ENCODE results near the gene GALC.
A peak's percentile ranks its signal among the peaks of the same experiment; 100 is the strongest.
"Not testable (repeated sequence)": the region's sequence is repeated elsewhere in the genome, so short reads cannot be mapped to it uniquely, and the experiment has no call there.

The GALC gene

DNA sequence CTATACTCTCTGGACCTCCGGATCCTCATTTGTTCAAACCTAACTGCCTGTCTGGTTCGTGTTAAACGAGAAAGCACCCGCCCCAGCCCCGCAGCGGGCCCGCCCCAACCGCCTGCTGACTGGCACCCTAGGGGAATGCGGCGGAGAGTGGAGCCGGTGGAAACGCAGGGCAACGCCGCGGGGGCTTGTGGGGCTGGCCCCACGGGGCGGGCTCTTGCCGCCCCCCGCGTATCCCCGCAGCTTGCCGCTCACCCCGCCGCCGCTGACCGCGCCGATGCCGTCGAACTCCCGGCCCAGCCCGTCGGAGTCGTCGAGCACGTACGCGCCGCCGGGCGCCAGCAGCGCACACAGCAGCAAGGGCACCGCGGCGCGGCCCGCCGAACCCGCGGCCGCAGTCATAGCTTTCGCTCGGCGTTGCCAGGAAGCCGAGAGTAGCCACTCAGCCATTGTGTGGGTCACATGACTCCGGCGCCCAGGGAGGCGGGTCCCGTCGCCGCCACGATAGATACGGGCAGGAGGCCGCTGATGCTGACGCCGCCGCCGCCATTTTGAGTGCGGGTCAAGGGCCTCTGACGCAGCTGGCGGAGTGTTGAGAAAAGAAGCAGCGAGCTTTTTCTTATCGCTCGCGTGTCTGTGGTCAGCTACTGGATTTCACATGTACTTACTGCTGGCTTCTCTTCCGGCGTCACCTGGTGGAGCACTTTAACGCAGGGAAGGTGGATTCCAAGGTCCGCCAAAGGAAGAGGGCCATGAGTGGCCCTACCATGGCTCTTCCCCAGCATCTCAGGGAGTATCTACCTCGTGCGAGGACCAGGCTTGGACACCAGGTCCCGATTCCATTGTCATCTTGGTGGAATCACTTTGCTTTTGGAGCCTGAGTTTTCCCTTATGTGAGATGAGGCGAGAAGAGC is at the start of gene GALC:
TSS of gene GALC (minus strand) at position 465 of the 911 bp plus-strand sequence. CDS start at position 447, 18 bp downstream.
- no peak for DNase-seq

DNA sequence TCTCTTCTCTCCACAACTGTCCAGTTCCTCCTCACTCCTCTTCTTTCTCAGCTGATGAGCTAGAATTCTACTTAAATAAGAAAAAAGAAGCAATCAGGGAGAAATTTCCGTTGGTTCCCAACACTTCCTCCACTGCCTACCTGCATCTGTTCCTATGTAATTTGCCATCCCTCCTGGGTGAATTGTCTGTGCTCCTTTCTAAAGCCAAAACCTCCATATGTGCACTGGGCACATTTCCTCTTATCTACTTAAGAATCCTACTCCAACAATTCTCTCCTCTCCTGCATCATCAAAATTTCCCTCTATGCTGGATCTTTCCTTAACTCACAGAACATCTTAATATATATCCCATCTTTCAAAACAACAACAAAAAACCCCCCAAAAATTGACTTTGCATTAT is 47.2 kb upstream of the GALC start:
- no peak for DNase-seq

DNA sequence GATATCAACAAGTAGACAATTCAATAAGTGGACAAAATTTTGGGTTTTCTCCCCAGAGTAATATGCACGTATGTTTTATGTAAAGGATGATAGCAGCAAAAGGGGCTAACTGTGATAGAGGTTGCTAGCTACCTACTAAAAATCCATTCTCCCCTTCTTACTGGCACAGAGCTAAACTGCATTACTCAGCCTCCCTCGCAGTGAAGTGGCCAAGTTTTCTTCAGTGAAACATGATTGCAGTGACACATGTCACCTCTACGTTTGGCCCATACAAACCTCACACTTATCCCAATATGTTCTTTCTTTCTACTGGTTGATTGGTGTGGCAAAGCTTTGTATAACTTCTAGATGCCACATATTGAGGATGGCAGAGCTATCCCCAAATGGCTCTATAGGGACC is 46.2 kb upstream of the GALC start:
- no peak for DNase-seq

DNA sequence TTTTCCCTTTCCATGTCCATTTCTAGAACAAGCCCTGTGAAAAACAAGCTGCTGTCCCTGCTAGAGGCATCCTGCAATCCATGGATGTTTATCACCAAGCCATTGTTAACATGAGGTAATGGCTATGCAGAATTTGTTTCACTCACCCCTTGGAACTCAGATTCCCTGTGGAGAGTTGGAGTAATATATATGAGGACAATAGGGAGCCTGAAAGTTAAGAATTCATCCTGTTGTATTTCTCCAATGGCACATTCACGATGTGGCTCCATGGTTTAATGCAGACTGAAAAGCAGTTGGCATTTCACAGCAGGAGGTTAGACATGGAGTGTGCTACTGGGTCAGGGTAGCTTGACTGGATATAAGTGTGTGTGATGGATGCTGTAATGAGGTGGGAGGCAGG is 44.3 kb upstream of the GALC start:
- no peak for DNase-seq

DNA sequence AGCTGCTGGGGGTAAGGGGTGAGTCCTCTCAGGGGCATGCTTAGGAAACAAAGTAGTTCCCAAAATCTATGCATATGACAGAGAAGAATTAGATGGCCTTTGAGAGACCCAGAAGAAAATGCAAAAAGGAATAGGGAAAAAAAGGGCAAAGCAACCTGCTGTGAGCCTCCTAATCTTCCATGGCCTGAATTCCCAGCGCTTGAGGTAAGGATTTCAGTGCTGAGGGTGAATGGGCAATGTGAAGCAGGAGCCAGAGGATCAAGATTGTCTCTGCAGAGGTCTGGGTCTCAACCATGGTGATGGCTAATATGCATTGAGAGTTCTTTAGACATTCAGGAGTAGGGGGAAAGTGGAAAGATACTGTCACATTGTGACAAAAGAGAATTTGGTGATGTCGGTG is 43.4 kb upstream of the GALC start:
- DNase-seq = no peak

DNA sequence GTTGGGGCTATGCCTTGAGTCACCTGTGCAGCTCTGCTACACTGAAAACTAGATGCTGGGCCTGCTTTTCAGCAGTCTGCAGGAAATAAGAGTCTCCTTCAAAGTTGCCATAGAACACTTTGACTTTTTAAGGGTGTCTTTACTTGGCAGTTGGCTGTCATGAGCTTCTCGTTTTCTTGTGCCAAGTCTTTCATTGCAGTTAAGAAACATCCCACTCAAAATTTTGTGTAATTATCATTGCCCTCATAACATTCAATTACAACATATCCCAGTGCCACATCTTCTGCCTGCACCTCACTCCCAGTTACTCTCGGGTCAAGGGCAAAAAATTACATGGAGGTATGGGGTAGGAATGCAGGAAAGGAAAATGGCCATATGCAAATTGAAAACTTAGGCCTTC is 41.1 kb upstream of the GALC start:
- DNase-seq = no peak

DNA sequence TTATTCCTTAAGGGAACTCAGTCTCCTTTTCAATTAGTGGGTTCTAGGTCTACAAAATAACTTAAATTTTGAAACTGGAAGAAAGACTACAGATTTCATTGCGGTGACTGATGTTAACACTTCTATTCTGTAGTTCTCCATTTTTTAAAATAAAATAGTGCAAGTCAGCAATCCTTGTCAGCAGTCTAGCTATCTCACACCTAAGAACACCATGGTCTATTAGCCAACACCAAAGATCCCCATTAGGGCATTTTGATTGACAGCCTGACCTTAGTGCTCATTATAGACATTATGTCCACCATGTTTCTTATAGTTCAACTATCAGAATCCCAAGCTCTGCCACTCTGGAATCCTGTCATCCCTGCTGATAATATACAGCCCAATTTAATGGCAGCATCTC is 39.4 kb upstream of the GALC start:
- no peak for DNase-seq

DNA sequence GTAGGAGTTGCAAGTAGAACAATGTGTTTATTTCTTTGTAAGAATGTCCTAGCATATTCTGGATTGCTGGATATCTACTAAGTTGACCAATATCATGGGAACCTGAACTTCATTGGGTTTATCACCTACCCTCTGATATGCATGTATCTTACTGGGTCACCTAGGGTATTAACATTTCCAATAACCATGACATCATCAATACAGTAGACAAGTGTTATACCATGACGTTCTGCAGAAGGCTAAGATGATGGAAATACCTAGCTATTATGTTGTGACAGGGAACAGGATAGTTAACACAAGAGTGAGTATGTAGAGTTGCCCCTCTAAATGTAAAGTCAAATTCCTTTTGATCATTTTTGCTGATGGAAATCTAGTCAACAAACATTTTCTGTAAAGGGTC is 37.9 kb upstream of the GALC start:
- no peak for DNase-seq

DNA sequence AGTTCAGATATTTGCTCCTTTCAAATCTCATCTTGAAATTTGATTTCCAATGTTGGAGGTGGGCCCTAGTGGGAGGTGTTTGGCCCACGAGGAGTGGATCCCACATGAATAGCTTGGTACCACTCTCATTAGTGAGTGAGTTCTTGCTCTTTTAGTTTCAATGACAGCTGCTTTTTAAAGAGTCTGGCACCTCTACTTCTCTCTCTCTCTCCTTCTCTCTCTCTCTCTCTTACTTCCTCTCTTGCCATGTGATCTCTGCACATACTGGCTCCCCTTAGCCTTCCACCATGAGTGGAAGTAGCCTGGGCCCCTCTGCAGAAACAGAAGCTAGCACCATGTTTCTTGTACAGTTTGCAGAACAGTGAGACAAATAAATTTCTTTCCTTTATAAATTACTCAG is 37.1 kb upstream of the GALC start:
- no peak for DNase-seq

DNA sequence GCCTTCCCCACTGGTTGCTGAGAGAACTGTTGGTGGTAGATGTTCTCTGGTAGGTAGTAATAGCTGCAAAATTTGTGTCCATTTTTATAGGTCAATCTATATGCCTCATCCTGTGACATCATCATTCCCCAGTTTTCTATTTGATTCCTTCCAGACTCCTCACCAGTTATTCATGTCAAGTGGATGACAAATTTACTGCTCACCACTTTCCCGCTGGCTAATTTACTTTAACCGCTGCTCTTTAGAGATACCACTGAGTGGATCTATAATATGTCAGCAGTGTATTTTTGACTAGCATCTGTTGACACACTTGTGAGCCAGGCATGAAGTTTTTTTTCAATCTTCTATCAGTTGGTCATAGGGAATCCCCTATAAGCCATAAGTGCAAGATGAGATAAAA is 36.5 kb upstream of the GALC start:
- no peak for DNase-seq

DNA sequence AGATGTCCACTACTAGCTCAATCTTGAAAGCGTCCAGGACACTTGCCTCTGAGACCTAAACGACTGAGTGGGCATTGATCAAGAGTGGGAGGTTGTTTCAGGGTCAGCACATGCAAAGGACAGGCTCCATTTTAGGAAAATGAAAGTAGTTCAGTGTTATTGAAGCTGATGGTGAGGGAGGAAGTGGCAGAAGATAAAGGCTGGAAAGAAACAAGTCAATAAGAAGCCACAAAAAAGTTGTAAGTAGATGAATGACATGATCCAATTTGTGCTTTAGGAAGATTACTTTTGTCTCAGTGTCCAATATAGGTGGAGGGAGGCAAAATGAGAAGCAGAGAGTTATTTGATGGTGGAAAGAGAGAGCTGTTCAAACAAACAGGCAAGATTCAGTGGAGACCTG is 33.9 kb upstream of the GALC start:
- DNase-seq = no peak

DNA sequence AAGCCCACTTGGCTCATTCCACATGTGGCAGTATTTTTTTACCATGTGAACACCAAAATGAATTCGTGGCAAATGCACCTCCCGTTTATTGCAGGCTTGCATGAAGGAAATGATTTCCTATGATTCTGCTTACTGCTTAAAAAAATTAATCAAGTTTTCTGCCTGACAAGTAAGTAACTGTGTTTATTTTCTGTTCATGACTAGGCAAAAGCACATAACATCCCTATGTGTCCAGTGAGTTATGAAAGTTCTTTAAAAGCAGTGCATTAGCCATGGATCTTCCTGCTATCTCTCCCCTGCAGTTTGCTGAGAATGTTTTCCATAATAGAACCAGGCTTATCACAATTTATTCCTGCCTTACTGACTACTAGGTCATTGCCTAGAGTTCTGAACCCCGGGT is 32.3 kb upstream of the GALC start:
- no peak for DNase-seq

DNA sequence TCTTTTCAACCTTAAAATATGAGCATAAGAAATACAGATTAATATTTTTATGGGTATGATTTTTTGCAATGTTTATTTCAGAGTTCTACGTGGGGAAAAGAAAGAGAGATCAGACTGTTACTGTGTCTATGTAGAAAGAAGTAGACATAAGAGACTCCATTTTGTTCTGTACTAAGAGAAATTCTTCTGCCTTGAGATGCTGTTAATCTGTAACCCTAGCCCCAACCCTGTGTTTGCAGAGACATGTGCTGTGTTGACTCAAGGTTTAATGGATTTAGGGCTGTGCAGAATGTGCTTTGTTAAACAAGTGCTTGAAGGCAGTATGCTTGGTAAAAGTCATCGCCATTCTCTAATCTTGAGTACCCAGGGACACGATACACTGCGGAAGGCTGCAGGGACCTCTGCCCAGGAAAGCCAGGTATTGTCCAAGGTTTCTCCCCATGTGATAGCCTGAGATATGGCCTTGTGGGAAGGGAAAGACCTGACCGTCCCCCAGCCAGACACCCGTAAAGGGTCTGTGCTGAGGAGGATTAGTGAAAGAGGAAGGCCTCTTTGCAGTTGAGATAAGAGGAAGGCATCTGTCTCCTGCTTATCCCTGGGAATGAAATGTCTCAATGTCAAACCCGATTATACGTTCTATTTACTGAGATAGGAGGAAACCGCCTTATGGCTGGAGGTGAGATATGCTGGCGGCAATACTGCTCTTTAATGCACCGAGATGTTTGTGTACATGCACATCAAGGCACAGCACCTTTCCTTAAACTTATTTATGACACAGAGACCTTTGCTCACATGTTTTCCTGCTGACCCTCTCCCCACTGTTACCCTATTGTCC is 31.5 kb upstream of the GALC start:
- not testable (repeated sequence) for DNase-seq

DNA sequence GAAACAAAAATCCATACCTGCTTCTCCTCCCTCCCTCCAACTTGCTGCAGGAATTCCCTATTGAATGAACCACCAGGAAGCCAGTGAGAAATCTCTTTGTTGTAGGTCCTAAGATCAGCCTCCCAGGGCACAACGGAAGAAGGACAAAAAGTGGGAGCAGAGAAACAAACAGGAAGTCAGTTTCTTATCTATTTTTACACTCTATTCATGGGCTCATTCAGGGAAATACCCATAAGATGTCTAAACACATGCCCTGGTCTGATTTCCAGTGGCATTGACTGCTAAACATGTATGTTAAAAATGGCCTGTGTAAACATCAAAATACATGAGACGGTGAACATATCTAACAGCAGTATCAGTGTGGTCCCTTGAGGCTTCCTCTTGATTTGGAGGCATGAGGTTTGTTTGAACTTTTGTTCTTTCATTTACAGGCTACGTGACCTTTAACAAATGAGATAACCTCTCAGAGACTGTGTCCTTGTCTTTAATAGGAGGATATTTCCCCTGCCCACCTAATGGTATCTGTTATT is 30.7 kb upstream of the GALC start:
- no peak for DNase-seq

DNA sequence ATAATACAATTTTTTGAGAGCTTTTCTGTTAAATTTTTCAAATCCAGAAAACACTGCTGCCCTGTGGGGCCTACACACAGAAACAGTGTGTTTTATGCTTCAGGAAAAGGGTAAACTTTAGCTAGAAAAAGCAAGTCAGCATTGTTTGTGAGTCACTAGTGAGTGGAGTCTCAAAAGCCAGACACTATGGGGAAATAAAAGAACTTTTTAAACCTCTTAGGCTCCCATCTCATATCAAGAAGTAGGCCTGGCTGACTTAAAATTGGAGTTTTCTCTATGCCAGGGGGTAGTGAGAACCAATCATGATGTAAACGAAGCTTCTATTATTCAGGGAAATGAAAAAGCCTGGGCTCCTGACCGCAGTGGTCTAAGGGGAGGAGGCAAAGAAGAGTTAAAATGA is 24.6 kb upstream of the GALC start:
- DNase-seq = no peak

DNA sequence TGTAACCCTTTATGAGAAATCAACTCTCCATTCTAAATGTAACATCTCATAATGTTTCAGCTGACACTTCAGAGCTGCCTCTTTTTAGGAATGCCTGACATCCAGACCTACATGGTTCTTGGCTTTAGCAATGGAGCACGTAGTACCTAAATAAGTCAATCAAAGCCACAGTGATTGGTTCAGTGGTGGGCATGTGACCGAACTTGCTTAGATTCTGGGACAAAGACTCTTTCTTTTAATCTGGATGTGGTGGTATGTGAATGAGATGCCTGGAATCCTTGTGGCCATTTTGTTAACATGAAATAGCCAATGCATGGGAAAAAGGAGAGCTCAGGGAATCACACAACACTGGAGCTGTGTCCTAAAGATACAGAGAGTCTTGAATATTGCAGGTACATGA is 23.8 kb upstream of the GALC start:
- DNase-seq = no peak

DNA sequence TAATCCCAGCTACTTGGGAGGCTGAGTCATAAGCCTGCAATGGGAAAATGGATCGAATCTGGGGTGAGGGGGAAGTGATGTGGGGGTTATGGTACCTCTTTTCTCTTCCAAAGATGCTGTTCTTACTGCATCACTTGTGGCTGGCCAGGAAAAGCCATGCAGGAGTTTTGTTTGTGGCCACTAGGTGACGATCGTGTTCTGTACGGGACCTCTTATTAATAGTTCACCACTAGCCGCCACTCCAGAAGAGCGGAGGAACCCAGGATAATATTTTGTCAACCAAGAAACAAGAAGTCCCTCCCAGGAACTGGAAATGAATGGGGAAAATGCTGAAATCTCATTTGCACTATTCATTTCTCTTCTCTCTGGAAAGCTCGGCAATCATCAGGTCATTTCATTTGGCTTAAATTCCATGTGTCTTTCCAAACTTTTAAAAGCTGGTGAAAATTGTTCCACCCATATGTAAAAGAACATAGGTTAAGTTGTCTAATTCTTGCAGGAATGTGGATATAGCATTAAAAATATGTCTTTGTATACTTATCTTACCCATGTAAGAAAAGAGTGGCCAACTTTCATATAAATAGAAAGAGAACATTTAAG is 20.9 kb upstream of the GALC start:
- DNase-seq = peak; percentile 4

DNA sequence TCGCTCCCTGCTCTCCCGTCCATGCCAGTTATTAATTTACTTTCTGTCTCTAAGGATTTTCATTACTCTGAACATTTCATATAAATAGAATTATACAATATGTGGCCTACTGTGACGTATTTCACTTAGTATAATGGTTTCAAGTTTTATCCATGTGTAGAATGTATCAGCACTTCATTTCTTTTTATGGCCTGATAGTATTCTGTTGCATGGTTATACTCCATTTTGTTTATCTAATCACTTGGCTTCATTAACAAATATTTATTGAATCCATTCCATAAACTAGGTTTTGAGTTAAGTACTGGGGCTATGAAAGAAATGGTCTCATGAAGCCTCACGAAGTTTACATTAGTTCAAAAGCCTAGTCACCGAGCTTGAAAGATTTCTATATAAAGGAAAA is 19.5 kb upstream of the GALC start:
- no peak for DNase-seq

DNA sequence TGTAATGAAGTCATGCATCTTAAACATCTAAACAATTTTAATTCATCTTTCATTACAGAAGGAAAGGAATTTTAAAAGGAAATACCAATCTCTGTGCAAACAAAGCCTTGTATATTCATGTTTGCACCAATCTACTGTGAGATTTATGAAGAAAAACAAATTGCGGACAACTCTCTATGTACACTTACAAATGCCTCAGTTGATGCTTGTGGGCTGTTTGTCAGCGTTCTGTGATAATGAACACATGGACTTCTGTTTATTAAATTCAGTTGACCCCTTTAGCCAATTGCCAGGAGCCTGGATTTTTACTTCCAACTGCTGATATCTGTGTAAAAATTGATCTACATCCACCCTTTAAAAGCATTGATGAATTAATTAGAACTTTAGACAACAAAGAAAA is 17.3 kb upstream of the GALC start:
- no peak for DNase-seq

DNA sequence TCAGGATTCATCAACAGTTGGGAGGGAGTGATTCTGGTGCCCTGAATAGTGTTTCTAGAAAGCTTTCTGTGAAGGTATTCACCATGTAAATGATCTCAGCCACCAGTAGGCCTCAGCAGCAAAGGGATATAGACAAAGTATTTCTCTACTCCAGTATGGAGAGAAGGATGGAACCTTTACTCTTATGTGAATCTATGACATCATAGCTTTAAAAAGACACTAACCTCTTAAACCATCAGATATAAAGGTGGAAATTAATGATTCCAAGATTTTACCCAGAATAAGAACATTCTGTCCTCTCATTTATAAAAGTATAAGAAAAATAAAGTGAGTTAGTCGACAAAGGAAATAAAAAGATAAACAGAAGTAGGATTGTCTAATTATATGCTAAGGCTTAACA is 16.5 kb upstream of the GALC start:
- no peak for DNase-seq

DNA sequence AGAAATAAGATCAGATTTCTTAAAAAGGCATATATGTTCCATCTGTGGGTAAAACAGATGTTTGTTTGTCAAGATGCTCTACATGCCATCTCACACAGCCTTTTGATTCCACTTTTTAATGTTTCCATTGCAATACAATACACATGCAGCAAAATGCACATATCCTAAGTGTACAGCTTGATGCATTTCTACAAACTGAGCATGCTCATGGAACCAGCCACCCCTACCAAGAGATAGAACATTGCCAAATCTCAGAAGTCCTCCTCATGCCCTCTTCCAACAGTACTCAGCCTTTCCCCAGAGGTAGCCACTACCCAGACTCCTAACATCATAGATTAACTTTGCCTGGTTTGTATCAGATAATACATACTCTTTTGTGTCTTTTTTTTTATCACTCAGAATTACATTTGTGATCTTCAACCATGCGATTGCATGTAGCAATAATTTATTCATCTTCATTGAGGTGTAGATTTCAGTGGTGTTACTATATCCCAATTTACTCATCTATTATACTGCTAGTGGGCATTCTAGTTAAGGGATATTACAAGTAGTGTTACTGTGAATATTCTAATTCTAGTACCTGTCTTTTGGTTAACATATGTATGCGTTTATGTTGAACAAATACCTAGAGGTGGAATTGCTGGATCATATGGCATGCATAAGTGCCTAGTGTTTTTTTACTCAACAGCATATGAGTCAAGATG is 15.2 kb upstream of the GALC start:
- no peak for DNase-seq

DNA sequence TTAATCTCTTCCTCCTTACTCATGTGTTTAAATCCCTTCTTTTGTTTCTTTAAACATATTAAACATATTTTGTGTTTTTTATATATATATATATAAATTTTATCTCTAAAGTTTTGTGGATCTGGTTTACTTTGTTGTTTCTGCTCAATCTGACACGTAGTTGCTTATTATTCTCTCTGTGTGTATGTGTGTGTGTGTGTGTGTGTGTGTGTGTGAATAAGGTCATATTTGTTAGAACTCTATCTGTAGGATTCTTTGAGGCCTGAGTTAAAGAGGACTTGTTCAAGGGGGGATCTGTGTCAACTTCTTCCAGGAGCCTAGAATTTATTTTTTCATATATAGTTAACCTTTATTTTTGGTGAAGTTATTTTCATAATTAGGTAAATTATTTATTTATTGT is 14.6 kb upstream of the GALC start:
- no peak for DNase-seq
